SH-SY5Y (cell line): Measurements from ENCODE around the gene PTCH1.

Source experiments
- GATA2 ChIP-seq: IDR thresholded peaks from 2 replicates; pipeline ENCODE4 v1.6.1; 2011; ENCODE audit warnings: mild to moderate bottlenecking, low read depth, low read length
- GATA3 ChIP-seq: IDR thresholded peaks from 2 replicates; pipeline ENCODE4 v1.6.1; 2011; ENCODE audit warnings: low read depth, mild to moderate bottlenecking, low read length, moderate library complexity

Gene PTCH1

DNA sequence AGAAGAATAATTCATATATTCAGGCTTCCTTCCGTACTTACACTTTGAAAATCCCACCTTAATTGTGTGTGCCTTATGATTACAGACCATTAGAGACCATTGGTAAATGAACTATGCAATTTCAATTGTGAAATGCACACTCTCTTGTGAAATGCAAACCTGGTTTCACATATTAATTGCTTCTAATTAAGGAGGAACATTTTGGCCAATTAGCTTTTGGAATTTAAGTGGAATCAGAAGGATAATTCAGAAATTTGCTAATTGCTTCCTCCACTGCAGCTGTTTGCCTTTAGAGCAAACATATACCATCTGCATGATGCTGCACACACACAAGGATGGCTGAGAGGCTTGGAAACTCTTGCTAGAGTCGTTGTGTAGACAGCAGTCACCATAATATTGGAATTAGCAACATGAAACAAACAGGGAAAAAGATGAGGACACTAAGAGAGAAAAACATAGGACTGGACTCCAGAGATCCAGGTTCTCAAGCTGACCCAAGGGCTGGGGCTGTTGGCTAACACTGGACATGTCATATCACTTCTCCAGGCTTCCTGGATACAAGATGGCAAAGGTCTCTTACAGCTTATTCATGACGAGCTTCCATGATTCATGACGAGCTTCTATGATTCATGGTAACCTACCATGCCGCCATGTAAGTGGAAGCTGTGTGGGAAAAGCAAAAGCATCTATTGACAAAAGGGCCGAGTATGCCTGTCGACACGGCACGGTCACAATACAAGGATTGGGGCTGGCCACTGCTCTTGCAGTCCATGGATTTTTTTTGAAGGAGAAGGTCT is 78.0 kb downstream of the PTCH1 start:
- TF ChIP-seq GATA3 (no peak), GATA2 (no peak)

DNA sequence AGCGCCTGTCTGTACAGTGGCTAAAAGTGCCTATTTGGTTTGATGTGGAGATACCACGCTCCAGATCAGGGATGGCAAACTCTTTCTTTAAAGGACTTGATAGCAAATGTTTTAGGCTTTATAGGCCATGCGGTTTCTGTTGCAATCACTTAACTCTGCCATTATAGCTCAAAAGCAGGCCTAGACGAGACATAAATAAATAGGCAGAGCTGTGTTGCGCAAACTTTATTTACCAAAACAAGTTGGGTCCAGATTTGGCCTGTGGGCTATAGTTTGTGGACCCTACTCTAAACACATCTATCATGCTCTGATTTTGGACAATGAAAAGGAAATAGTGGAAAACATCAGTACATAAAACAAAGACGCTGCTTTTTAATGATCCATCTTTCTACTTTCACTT is 79.2 kb downstream of the PTCH1 start:
- TF ChIP-seq GATA2 = no peak
- no peak for TF ChIP-seq GATA3

DNA sequence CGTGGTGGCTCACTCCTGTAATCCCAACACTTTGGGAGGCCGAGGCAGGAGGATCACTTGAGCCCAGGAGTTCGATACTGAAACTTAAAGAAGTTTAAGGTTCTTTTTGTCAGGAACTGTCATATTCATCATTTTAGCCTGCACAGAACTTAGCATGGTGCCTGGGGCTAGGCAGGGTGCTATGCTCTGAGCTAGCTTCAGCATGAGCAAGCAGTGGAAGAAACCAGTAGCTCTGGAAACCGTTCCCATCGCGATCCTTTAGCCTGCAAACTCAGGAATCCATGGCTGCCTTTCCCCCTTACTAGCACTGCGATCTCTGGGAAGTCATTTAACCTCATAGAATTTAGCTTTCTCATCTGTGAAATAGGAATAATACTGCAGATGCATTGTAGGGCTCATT is 80.4 kb downstream of the PTCH1 start:
- no peak for TF ChIP-seq GATA2

DNA sequence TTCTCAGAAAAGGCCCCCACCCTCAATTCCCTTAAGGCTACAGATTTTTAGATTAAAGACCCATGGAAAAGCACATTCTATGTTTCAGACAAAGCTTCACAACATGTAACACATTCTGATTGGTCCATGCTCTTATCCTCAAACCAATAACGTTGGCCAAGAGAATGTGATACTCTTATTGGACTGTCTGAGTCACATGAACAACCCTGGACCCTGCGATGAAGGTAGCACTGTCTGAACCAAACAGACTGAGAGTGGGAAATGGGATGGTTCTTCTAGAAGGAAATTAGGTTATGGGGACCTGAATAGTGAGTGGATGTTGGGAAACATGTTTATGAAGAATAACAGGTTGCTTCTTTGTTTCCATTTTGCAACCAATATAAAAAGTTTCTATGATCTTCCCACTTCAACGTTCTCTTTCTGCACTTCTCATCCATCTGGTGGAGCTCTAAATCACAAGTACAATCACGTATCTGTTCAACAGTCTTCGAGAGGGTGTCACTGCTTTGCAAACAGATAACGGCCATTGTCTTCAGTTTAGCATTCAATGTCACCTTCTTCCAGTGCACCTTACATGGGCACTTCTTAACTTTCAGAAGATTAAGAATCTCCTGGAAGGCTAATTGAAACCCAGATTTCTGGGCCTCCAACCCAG is 81.6 kb downstream of the PTCH1 start:
- TF ChIP-seq GATA3 (no peak), GATA2 (no peak)

DNA sequence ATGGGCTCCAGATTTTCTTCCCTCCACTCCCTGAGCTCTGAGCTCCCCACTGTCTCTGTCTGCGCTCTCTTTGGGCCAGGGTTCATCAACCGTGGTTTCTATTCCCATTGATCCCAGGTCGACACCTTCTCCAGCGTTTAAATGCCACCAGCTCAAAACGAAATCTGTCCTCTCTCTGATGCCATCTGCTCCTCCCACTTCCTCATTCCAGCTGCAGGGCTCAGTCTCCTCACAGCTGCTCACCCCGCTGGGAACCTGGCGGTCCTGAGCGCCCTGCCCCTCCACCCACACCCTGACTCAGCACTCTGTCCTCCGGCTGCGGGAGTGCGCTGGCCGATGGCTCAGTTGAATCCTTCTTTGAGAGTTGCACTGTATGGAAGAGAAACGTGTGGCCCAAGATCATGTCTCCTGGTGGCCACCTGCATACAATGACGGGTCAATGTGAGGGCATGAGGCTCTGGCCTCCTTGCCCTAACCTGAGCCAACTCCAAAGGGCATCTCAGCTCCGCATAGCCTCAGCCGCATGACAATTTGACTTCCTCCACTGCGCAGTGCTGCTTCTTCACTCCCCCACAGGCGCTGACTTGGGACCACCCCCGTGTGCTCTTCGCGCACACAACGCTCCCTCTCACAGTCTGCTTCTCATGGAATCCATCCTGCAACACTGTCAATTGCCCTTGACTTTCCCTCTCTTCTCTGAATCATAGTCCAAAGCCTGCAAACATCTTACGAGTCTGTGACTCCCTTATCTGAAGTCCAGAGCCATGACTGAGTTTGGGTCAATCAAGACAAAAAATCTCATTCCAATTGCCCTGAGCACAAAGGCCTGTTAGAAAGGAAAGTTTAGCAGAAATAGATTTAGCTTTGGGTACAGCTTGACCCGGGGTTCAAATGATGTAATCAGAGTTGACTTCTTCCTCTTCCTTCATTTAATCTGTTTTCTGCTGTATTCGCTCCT is 82.4 kb downstream of the PTCH1 start:
- TF ChIP-seq GATA3 = no peak
- no peak for TF ChIP-seq GATA2

DNA sequence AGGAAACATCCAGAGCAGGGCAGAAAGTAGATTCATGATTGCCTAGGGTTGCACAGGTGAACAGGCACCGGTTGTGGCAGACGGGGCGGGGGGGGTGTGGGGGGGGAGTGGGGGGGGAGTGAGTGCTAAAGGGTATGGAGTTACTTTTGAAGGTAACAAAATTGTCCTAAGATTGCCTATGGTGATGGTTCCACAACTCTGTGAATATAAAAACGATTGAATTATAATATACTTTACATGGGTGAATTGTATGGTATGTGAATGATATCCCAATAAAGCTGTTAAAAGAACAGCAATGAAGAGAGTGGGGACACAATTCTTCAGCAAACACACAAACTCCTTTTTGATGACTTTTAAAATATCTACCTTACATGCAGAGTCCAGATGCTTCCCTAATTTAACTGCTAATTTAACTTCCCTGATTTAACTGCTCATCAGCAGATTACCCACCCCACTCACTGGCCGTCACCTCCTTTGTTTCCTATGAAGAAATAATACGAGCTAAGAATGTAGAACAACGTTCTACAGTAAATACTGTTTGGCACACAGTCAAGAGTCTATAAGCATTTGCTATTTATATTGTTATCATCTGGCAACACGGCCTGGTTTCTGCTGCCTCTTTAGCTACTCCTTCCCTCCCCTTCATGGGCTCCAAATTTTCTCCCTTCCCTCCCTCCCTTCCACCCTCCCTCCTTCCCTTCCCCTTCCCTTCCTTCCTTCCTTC is 83.5 kb downstream of the PTCH1 start:
- TF ChIP-seq GATA3 = no peak
- TF ChIP-seq GATA2 = no peak

DNA sequence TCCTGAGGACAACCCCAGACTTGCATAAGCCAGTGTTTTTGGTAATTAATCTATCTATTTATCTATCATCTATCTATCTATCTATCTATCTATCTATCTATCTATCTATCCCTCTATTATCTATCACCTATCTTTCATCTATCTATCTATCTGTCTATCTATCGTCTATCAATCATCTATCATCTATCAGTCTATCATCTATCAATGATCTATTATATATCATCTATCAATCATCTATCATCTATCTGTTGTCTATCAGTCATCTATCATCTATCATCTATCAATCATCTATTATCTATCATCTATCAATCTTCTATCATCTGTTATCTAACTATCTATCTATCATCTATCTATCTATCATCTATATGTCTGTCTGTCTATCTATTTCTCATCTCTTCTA is 85.5 kb downstream of the PTCH1 start:
- TF ChIP-seq GATA3 = no peak
- no peak for TF ChIP-seq GATA2

DNA sequence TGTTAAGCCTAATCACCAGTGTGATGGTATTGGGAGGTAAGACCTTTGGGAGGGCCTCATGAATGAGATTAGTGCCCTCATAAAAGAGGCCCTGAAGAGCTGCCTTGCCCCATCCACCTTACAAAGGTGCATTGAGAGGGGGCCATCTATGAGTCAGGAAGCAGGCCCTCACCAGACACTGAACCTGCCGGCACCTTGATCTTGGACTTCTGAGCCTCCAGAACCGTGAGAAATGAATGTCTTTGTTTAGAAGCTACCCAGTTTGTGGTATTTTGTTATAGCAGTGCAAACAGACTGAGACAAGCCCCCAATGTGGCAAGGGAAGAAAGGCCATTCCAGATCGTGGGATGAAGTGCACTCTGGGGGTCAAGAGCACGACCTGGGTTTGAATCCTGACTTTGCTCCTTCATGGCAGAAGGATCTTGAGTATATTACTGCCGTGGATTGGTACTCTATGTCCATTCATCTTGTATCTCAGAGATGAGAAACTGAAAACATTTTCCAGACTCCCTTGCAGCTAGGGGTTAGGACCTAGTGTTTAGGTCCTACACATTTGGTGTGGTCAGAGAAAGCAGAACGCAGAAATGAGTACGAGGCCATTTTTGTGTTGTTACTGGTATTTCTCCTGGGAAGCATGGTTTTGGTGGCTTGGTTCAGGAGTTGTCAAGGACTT is 86.7 kb downstream of the PTCH1 start:
- TF ChIP-seq GATA2 = no peak
- TF ChIP-seq GATA3 = no peak

DNA sequence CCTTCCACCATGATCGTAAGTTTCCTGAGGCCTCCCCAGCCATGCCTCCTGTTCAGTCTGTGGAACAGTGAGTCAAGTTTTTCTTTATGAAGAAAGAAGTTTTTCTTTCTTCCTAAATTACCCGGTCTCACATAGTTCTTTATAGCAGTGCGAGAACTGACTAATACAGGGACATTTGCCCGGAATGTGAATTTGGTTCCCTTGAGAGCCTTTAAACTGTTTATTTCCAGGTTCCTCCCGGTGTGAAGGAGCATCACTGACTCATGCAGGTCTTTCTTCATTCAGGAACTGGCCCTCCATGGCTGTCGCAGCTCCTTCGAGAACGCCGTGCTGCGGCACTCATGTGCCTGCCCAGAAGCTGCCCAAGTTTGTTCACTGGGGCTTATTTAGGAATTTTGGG is 87.7 kb downstream of the PTCH1 start:
- no peak for TF ChIP-seq GATA2
- TF ChIP-seq GATA3 = no peak

DNA sequence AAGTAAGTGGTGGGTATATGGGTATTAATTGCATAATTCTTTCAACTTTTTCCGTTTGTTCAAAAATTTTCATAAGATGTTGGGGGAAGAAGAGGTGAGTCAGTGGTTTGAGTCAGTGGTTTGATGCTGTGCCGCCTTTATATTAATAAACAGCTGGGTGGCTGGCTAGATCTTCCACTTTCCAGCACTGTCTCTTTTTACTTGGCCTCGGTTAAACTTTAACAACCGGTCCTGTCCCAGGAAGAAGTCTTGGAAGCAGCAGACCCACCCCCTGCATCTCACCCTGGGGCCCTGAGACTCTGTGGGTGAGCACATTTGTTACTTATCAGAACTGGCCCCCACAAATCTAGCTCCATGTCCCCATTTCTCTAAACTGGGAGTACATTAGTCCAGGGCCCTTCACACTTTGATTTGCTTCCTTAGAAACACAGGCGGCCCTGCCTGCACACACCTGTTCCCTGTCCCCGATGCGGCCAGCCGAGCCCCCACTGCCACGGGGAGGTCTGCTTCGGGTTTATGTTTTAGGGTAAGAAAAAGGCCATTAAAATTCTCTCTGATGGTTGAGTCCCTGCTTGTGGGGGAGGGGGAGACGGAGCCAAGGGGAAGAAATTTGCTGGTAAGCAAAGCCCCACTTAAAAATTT is 90.7 kb downstream of the PTCH1 start:
- TF ChIP-seq GATA2 = no peak
- TF ChIP-seq GATA3 = no peak

DNA sequence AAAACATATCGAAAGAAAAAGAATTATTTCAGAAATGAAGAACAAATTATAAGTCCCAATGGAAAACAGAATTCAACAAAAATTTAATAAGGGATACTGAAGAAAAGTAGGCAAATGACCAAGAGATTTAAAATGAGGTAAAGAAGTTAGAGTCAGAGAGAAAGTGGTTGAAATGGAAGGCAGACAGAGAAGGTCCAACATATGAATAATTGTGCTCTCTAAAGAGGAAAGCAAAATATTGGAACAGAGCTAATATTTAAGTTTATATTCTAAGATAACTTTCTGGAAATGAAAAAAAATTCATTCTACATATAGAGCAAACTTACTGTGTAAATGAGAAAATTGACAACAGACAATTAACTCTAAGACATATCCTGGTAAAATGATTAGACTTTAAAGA is 94.1 kb downstream of the PTCH1 start:
- no peak for TF ChIP-seq GATA3
- TF ChIP-seq GATA2 = no peak

DNA sequence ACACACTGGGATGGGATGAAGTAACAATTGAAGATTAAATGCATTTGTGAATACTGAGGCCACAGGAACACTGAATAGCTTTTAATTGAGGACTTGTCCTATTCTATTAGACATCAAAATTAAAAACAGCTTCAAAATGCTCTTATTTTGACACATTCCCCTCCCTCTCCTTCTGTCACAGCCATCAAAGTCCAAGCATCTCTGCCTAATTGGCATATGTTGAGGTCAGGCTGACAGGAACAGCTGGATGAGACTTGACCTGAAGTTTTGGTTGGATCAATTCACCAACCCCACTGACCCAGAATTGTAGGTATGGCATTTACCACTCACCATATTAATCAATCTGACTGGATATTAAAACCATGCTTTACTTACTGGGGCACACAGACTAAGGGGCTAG is 96.3 kb downstream of the PTCH1 start:
- TF ChIP-seq GATA3 (no peak), GATA2 (no peak)

DNA sequence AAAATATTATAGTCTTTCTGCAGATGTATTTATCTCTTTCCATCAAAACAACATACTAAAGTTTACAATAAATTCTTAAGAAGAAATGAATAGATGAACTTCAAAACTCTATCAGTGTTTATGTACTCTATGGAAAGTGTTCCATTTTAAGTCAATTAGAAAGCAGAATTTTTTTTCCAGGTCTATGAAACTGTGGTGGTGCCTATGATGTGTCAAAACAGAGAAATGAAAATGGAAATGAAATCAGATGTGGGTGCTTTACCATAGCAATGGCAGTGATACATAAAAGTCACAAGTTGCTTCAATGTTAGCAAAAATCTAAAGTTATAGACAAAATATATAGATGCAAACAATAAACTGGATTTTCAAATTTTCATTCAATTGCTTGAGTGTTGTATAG is 97.3 kb downstream of the PTCH1 start:
- TF ChIP-seq GATA3 = no peak
- no peak for TF ChIP-seq GATA2

DNA sequence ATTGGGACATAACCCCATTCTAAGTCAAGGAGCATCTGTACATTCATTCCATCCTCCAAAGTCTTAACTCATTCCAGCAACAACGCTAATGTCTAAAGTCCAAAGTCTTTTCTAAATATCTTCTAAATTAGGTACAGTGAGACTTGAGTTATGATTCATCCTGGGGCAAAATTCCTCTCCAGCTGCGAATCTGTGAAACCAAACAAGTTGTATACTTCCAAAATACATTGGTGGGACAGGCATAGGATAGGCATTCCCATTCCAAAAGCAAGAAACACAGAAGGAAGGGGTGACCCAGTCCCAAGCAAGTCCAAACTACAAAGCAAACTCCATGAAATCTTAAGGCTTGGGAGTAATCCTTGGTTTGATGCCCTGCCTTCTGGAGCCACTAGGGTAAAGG is 101.6 kb downstream of the PTCH1 start:
- TF ChIP-seq GATA2 = no peak
- TF ChIP-seq GATA3 = no peak

DNA sequence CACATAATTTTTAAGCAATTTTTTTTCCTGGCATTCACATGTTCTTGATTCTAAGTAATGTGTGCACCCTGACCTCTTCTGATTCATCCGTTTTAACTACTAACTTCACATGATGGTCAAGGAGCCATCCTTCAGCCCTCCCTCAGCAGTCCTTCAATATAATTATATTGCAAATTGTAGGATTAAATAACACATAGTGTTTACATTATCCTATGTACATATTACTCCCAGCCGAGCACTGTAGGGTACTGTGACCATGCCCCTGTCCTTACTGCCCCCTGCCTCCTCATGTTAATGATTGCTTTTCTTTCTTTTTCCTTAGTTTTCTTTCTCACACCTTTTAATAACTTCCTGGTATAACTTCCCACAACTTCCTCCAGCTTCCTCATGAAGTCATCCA is 103.0 kb downstream of the PTCH1 start:
- TF ChIP-seq GATA3 = no peak
- TF ChIP-seq GATA2 = no peak
